ENCODE results near the gene FXYD5. TPM values are rescaled to one million over a fixed set of nuclear protein-coding genes. Genes with fewer than 3 reads are reported as not detected.

FXYD5 gene
- total and polyA plus RNA-seq, 9 of the 15 experiments (the other 6 are each of a cell fraction or from before 2014, with no cell fraction given): 104 to 537 (median 174) TPM

- TF ChIP-seq E2F8 (IDR thresholded peaks at IDR 0.05; ENCODE audit: low read depth, partially characterized antibody) (no peak), EGR1 (conservative IDR thresholded peaks at IDR 0.05) (no peak), MAFK (IDR thresholded peaks at IDR 0.05; ENCODE audit: low read length) (no peak), GATAD2A (IDR thresholded peaks at IDR 0.05) (peak; percentile 92), AFF1 (IDR thresholded peaks at IDR 0.05; ENCODE audit: low read depth in 1 of 2, partially characterized antibody in 2 of 2) (peak in 1 of 2 experiments; percentile 25), ELF4 (CRISPR knock-in tag; IDR thresholded peaks at IDR 0.05) (no peak), SMAD3 (CRISPR knock-in tag; conservative IDR thresholded peaks at IDR 0.05) (no peak), XRCC4 (IDR thresholded peaks at IDR 0.05; ENCODE audit: extremely low read depth, insufficient read depth, insufficient read length) (no peak), SMARCA4 (IDR thresholded peaks at IDR 0.05) (no peak), ZFP91 (CRISPR knock-in tag; IDR thresholded peaks at IDR 0.05) (no peak), FOXP1 (CRISPR knock-in tag; IDR thresholded peaks at IDR 0.05) (no peak), ASH1L (IDR thresholded peaks at IDR 0.05; ENCODE audit: borderline replicate concordance, low read depth, partially characterized antibody) (no peak), ZBTB33 (CRISPR knock-in tag; IDR thresholded peaks at IDR 0.05) (no peak), NR2C1 (IDR thresholded peaks at IDR 0.05) (peak; percentile 50; the same call in 1 of the 2 replicates), NR2C1 (tag; IDR thresholded peaks at IDR 0.05) (no peak), IRF1 (CRISPR knock-in tag; IDR thresholded peaks at IDR 0.05; ENCODE audit: borderline replicate concordance) (no peak), POLR2H (tag; IDR thresholded peaks at IDR 0.05; ENCODE audit: low read depth) (no peak), ZNF436 (CRISPR knock-in tag; IDR thresholded peaks at IDR 0.05) (no peak)
Measured at GRCh38 chr19:35135389-35135909, 19.1 kb upstream of the FXYD5 start (continued).
